Occipital lobe (tissue), 2 donors: ENCODE results near the gene PPP3CA. TPM values are rescaled to one million over a fixed set of nuclear protein-coding genes. Genes with fewer than 3 reads are reported as not detected.
A peak's percentile ranks its signal among the peaks of the same experiment; 100 is the strongest.
"Not testable (repeated sequence)": the region's sequence is repeated elsewhere in the genome, so short reads cannot be mapped to it uniquely, and the experiment has no call there.

Source experiments
- DNase-seq: peaks from one replicate; lab custom pipeline; 2025; lab: John Stamatoyannopoulos, UW
- total RNA-seq: library from RNA; depleted of rRNA; stranded (reverse); fragments of >200 nt; gene quantifications from one replicate; pipeline ENCODE4 v1.2.3, GENCODE V29; 2014

PPP3CA gene
- total RNA-seq, 1 donor from 2014 or later, result 159 TPM

DNA sequence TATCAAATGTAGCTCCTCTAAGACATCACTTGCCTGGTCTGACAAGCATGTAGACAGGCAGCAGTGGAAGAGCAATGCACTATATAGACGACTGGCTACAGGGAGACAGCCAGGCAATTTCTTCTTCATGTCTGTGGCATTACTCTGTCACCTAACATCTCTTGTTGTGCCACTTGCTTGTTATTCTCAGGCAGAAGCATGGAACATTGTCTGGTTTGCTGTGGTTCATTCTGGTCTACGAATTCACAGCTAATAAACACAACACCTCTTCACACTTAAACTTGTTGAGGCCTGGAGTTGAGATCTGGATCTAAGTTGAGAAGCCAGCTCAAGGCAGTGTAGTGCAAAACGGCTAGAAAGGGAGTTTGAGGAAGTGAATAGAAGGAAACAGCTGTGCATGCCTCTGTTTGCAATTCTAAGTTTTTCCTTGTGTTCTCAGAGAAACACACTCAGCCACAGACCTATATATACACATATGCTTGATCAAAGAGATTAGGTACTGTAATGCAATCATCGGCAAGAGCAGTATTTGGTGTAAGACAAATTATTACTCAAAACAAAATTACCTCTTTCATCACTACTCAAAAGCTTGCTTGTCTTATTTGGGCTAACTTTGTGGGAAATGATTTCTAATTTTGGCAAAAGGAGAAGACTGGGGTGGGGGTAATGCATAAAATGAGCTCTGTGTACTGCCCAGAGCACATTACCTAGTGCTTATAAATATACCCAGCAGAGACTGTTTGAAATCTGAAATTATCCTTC lies 243.8 kb downstream of the PPP3CA start:
- DNase-seq, result no peak

DNA sequence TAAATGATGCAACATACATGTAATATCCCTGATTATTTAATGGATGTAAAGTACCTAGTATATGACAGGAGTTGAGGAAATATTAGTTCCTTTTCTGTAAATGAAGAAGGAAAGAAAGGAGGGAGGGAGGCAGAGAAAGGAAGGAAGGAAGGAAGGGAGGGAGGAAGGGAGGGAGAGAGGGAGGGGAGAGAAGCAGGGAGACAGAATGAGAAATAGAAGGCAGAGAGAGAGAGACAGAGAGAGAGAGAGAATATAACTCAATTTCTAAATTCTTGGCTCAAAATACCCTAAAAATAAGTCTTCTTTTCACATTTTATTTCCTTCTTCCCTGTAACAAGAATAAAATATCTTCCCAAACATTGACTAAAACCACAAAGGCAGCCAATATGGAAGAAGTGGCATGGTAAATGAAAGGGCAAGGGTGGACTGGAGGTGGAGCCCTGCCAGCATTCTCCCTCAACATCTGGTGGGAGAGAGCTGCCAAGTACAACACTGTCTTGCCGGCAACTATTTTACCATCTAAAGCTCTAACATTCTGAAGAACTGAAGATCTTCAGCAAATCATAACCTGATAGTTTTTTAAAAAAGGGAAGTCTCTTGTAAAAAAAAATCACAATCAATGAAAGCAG lies 245.1 kb downstream of the PPP3CA start:
- DNase-seq, result peak; percentile 32

DNA sequence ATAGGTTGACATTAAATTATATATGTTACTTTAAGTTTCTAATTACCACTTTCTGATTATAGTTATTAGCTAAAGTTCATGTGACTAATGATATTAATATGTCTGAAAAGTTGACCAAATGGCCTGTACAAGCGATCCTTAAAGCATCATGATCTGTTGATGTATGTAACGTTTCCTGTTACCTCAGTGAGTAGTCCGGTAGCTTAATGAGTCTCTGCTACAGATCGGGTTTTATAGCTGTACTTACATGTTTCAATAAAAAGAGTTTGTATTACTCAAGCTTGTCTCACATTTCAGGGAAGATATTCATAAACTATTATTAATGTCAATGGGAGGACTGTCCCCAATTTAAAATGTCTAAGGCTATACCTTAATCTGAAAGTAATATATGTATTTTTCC lies 246.3 kb downstream of the PPP3CA start:
- DNase-seq, result no peak

DNA sequence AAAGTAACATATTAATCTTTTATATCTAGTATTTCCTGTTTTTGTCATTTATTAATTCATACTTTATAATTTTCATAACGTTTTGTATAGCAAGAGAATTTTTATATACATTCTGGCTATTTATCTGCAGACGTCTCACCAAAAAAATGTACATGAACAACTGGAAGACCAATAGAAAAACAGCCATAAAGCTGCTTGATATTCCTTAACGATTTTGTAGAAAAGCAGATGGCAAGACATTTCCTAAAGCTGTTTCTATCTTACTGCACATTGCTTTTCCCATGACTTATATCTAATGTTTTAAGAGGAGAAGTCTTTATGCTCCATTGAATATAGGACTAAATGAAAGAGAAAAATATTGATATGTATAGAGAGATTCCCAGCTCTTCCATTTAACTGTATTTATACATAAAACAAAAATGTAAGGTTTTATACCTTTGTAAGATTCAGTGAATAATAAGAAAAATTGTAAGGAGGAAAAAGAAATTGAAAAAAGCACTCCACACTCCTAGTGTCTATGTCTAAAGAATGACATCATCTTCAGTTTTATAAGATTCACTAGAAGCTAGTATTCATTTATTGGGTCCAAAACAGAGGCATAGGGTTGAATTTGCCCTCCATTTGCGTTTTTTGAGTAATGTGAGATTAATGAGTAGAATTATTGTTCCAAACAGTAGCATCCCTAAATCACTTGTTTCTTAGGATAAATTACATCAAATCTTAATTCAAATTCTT lies 248.5 kb downstream of the PPP3CA start:
- no peak for DNase-seq

DNA sequence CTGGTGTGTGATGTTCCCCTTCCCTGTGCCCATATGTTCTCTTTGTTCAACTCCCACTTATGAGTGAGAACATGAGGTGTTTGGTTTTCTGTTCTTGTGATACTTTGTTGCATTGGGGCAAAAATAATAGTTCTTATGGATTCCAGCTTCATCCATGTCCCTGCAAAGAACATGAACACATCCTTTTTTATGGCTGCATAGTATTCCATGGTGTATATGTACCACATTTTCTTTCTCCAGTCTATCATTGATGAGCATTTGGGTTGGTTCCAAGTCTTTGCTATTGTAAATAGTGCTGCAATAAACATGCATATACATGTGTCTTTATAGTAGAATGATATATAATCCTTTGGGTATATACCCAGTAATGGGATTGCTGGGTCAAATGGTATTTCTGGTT lies 254.7 kb downstream of the PPP3CA start:
- DNase-seq, result not testable (repeated sequence)

DNA sequence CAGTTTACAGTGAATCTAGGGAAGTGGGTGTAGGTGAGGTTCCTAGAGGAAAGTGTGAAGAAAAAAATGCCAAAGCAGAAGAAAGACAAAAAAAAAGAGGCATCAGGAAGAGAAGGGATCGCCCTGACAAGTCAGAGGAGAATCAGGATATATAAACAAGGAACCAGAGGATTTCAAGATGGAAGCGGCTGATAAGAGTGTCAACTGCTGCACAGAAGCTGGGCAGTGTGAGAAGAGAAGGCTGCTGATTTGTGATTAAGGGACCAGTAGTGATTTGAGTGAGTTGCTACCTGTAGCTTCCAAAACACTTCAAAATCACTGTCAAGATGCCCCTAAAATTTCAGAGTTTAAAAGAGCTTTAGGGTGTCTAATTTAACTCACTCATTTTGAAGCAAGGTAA lies 258.2 kb downstream of the PPP3CA start:
- DNase-seq, result no peak

DNA sequence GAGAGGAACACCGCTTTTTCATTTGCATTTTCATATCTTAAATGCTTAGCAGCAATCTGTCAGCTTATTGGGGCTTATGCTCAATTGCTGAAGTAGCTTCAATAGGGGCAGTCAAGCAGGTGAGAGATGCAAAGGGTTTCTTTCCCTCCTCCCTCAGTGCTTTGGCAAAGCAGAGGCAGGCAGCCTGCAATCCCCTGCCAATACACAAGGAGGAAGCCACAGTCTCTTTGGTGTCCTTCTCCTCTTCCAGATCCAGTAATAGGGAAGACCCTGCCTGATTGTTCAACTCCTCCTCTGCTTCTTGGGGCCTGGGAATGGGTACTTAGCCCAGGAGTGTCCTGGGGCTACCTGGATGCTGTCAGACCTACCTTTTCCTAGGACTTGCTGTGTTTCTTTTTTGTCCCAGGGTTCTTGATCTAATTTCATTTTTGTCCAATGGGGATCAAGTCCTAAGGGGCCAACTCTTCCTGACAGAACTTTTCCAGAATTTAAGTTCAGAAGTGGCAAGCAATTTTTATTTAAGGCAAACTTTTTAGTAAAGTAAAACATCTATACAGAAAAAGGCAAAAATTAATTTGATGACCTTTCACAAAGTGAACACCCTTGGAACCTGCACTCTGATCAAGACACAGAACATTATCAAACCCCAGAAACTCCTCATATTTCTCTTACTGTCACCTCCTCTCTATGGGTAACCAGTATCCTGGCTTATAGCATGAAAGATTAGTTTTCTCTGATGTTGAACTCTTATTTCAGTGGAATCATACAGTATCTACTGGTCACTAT lies 260.3 kb downstream of the PPP3CA start:
- DNase-seq, result no peak

DNA sequence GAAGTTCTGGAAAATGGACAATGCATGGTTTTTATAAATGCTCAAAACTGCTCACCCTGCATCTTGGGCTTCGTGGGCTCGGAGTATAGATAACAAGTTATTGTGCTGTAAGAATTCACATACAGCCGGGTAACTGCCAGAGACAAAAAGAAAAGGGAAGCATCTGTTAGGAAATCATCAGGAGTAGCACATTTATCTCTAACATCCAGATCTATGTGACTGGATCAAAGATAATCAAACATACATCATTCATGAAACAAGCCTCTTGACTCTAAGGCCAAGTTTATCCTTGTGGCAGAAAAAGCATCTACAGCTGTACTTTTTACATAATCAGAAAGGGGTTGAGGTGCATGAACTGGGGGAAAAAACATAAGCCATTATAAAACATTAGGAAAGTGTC lies 264.2 kb downstream of the PPP3CA start:
- DNase-seq, result no peak

DNA sequence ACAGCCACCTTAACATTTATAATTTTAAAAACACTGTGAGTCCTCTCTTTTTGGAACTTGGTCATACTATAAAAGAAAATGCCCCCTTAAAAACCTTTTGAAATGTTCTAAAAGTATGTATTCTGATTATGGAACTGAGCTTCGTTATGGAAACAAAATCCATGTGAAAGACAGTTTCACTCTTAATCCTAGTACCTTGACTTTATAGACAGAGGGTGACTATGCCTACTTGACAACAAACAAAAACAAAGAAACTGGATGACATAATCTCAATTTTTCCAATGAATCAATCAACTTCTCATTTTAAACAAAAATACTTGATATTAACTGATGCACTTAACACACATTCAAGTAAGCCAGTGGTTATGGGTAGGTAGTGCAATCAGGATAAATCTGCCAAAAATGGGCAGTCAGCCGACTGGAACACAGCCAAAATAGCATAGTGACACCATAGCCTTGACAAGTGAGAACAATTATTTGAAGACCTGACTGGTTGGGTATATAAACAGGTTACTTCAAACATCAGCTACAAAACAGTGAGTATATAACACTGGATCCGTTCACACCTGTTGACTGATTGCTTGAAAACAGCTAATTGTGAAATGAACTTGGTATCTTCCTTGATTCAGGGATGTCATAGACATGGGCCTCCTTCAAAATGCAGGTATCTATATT lies 265.5 kb downstream of the PPP3CA start:
- DNase-seq, result no peak

DNA sequence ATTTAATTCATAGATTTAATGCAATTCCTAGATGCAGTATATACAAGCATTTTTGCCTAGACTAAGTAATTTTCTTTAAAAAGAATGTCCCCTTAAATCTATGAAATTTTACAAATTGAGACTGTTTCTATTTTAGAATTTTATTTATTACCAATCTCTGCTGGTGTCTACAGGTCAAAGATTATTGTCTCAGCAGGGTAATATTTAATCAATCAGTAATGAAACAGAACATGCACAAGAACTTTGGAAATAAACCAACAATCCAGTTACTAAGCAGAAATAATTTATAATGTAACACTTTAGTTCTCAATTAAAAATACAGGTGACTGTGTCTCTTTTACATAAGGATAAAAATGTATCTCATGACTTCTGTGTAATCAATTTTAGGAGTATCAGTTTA lies 266.2 kb downstream of the PPP3CA start:
- DNase-seq, result no peak

DNA sequence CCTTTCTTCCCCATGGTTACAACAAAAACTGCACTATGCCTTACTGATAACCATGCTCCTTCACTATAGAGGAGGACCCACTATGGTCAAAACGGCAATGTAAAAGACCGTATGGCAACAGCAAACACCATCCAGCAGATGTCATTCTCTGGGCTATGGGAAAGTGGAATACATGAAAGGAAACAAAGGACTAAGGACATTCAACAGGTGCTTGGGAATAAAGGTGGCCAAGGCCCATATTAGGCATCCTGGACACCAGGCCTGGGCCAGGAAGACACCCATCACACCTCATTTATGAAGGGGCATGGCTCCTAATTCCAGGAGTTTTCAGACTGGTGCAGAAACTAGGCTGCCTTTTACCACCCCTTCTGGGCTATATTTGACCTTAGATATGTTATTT lies 268.4 kb downstream of the PPP3CA start:
- DNase-seq, result no peak

DNA sequence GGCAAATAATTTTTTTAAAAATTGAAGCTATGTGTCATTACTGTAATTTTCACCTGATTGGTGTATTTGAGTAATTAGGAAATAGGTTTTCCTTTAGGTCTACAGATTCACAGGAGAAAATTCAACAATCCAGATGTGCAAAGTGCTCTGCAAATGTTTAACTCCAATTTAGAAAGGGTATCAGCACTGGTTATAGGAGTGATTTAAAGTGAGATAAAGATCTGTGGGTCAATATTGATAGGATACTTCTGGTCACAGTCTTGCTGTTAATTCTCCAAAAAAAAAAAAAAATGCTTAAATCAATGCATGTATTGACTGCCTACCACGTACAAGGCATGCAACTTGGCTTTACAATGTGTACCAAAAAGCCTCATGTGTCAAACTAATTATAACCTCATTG lies 271.3 kb downstream of the PPP3CA start:
- no peak for DNase-seq

DNA sequence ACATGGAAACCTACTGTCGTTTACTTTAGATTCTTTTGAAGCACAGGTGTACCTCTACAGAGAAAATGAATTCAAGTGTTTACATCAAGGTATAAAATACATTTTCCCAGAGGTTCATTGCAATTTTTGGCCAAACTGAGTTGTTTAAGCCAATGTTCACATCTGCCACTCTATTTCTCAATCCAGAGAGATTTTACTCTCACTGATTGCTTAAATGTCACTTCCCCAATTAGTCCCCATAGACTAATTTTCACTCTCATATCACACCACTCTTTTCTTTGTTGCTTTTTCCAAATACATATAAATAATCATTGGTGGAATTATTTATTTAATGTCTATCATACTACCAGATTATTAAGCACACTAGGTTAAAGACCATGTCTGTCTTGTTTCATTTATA lies 271.8 kb downstream of the PPP3CA start:
- DNase-seq, result no peak

DNA sequence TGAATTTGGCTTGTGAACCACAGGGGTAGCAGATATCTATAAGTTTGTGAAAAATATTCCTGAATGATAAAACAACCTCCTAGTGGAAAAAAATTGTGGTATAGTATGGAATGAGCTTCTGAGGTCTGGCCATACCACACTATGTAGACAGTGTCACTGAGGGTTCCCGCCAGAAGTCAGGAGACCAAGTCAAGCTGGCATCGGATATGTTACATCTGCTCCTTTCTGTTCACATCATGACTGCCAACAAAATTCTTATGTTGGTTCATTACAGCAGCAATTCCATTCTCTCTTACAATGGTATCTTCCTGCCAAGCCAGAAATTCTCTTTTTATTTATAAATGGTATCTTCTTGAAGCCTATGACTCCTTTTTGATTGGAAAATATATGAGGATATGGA lies 273.0 kb downstream of the PPP3CA start:
- DNase-seq, result no peak

DNA sequence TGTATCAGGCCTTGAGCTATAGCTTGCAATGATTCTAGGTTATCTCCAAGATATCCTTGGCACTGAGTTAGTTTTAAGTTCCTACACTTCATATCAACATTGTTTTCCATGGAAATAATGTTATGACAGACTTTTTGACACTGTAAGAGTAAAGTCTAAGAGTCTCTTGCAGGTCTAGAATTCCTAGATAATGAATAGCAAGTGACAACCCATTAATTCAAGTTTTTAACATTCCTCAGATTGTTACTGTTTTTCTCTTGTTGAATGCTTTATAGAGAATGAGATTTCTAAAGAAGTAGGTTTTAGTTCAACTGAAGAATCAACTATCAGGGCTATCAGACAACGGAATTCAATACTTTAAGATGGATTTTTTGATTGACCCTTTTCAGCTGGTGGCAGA lies 276.1 kb downstream of the PPP3CA start:
- DNase-seq, result no peak

DNA sequence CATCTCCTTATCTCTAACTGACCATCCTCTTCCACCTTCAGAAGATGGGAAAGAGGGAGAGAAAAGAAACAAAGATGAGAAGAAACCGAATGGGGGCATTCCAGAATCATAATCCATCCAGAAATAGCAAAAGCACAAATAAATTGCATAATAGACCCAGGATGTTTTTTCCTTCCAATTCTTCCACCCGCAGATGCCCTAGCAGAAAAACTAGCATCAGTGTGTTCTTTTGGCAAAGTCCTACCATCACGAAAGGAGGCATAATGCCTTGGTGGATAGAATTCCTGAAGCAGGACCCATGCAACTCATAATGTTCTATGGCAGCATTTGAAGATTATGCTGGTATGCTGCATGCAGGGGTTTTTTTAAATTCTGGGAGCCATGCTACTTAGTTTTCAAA lies 279.2 kb downstream of the PPP3CA start:
- no peak for DNase-seq

DNA sequence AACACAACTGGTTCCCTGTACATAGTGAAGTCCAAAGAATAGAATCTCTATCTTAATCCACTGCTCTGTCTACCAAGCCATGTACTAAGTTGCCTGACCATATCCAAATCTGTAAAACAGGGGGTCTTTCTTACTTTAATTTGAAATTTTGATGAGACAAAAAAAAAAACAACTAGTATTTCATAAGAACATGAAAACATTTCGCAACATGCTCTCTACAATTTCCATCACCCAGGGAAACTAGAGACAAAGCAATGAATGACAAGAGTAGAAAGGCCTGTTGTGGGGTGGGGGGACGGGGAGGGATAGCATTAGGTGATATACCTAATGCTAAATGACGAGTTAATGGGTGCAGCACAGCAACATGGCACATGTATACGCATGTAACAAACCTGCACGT lies 279.9 kb downstream of the PPP3CA start:
- DNase-seq, result no peak

DNA sequence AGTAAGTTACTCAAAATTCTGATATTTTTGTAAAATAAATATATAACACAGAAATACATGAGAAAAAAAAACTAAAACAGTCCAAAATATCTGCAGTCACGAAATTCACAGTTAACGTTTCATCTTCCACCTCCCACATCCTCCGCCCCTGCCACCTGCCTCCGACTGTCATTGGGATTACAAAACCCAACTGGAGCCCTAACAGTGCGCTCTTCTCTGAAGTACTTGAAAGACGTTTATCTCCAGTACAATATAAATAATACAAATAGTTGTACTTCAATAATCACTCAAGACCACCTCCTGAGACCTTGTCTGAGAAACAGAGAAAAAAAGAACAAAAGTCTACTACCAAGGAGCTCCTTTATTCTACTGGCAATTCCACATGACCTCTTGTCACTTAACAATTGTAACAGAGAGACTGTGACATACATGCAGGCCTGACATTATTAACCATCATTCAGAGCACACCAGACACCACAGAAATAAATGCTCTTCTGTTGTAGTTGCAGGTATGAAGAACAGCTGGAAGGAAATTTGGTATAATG lies 280.6 kb downstream of the PPP3CA start:
- peak; percentile 19 for DNase-seq

DNA sequence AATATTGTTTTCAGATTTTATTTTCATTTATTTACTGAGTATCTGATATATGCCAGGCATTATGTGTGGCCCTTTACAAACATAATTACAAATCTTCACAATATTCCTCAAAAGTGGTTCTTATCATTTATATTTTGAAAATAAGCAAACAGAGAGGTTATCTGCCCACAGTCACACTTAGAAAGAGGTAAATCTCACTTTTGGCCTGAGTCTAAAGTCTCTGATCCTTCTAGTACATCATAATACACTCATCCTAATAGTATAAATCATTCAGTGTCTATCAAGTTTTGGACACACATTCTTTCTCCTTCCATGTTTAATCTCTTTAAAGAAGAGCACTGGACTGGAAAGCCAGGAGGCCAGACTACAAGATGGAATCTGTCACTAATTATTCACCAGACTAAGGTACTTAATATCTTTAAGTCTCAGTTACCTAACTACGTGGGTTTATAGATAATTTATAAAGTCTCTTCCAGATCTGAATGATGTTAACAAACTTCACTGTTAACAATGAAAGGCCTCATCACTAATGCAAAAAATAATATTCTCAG lies 281.3 kb downstream of the PPP3CA start:
- no peak for DNase-seq

DNA sequence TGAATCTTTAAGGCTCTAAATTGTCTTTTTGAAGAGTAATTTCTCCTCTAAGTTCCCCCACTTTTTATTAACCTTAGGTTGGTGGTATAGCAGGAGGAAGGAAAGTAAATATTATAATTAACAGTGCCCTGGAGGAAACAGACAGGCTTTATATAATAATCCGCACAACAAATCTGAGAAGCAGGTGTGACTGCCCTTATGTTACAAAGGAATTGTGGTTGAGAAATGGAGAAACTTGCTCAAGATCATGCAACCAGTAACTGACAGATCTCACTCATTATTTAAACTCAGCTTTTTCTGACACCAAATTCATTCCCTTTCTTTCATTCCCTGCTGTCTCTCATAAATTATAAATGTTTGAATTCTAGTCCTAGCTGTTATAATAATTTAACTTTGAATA lies 282.0 kb downstream of the PPP3CA start:
- DNase-seq, result no peak
